ENCODE results near the gene BEND7. TPM values are rescaled to one million over a fixed set of nuclear protein-coding genes. Genes with fewer than 3 reads are reported as not detected.

The BEND7 gene
- total RNA-seq, 2 experiments from 2014 or later = not detected

DNA sequence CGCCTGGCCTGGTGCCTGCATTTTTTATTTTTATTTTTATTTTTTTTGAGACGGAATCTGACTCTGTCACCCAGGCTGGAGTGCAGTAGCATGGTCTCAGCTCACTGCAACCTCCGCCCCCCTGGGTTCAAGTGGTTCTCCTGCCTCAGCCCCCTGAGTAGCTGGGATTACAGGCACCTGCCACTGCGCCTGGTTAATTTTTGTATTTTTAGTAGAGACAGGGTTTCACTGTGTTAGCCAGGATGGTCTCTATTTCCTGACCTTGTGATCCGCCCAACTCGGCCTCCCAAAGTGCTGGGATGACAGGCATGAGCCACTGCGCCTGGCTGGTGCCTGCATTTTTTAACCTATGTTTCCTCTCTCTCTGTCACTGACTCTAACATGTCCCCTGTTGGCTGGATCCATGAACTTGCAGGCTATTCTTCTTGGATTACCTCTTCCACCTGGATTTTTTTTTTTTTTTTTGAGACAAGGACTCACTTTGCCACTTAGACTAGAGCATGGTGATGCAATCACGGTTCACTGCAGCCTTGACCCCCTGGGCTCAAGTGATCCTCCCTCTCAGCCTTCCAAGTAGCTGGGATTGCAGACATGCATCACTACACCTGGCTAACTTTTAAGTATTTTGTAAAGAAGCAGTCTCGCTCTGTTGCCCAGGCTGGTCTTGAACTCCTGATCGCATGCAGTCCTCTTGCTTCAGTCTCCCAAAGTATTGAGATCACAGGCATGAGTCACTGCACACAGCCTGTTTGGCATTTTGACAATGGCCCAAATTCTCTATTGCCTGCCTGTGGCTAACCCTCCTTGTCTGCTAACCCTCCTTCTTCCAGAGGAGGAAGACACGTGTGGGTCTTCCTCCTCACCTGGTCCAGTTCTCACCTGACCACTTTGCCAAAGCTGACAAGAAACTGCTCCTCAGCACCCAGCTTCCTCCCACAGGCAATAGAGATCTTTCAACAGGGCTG, 34.9 kb upstream of the BEND7 start:
- no peaks in the 10 kb centered on the region for H3K36me3 Mint-ChIP-seq (ENCODE audit: low read depth)
- no peaks in the 10 kb centered on the region for H3K9me3 Mint-ChIP-seq
- no peak overlapping the region for H3K4me3 Mint-ChIP-seq
- no peak for ATAC-seq
- TF ChIP-seq CTCF (IDR thresholded peaks at IDR 0.05) = no peak
- ChIA-PET CTCF (interaction anchor here (0.7 to 1.1 kb wide), 2 partner anchors 92 to 180 kb away, joined by 3 read pairs; no protein-coding TSS in a partner anchor), POLR2A (no interaction called here)
- no peak overlapping the region for H3K27ac Mint-ChIP-seq
- no peak for DNase-seq
- H3K27me3 Mint-ChIP-seq = peaks cover 6% of the 10 kb centered on the region
- intact Hi-C loops (cut with micrococcal nuclease) = no loop called here
- H3K4me1 Mint-ChIP-seq (ENCODE audit: low read depth) = no peaks in the 10 kb centered on the region

DNA sequence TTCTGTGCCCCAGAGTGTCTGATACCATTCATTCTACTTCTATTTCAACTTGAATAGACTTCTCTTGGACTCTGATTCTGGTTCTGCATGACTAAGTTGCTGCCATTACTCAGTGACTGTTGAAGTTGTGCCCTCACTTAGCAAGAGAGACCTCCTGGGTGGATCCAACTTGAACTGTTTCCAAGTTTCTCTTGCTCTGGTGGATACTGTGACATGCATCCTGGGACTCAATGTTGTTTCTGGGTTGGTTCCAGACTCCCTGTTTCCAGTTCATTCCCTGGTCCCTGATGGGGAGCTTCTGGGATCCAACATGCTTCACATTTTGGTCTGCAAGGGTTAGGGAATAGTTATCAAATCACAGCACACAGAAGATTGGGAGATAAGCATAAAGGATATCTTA, 31.8 kb upstream of the BEND7 start:
- no peak for TF ChIP-seq CTCF (IDR thresholded peaks at IDR 0.05)
- H3K27ac Mint-ChIP-seq = no peak overlapping the region
- intact Hi-C loops (cut with micrococcal nuclease) = no loop called here
- DNase-seq (no peak), ATAC-seq (no peak)
- ChIA-PET POLR2A (no interaction called here), CTCF (no interaction called here)
- no peak overlapping the region for H3K4me3 Mint-ChIP-seq
- H3K27me3 Mint-ChIP-seq = peaks cover 3% of the 10 kb centered on the region
- H3K4me1 Mint-ChIP-seq (ENCODE audit: low read depth) = peaks cover 3% of the 10 kb centered on the region
- H3K9me3 Mint-ChIP-seq = no peaks in the 10 kb centered on the region
- no peaks in the 10 kb centered on the region for H3K36me3 Mint-ChIP-seq (ENCODE audit: low read depth)

DNA sequence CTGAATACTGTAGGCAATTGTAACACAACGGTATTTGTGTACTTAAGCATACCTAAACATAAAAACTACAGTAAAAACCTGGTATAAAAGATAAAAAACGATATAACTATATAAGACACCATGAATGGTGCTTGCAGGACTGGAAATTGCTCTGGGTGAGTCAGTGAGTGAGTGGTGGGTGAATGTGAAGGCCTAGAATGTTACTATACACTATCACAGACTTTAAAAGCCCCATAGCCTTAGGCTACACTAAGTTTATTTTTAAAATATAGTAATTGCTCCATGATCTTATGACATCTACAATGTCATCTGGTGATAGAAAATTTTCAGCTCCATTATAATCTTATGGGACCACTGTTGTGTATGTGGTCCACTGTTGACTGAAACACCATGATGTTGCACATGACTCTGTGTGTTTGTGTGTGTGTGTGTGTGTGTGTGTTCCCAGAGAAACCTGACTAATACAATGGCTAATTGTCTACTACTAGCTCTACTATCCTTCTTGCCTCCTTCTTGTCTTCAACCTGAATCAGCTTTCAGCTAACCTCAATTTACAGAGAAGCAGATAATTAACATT, 30.4 kb upstream of the BEND7 start:
- peaks cover 3% of the 10 kb centered on the region for H3K4me1 Mint-ChIP-seq (ENCODE audit: low read depth)
- H3K36me3 Mint-ChIP-seq (ENCODE audit: low read depth) = no peaks in the 10 kb centered on the region
- ChIA-PET POLR2A (no interaction called here), CTCF (interaction anchor here (0.9 kb wide), 1 partner anchor 27 kb away, joined by 3 read pairs; no protein-coding TSS in a partner anchor)
- peaks cover 7% of the 10 kb centered on the region for H3K27me3 Mint-ChIP-seq
- no peak for ATAC-seq
- TF ChIP-seq CTCF (IDR thresholded peaks at IDR 0.05) = no peak
- intact Hi-C loops (cut with micrococcal nuclease) = no loop called here
- no peak overlapping the region for H3K27ac Mint-ChIP-seq
- no peak for DNase-seq
- H3K4me3 Mint-ChIP-seq = no peak overlapping the region
- H3K9me3 Mint-ChIP-seq = no peaks in the 10 kb centered on the region

DNA sequence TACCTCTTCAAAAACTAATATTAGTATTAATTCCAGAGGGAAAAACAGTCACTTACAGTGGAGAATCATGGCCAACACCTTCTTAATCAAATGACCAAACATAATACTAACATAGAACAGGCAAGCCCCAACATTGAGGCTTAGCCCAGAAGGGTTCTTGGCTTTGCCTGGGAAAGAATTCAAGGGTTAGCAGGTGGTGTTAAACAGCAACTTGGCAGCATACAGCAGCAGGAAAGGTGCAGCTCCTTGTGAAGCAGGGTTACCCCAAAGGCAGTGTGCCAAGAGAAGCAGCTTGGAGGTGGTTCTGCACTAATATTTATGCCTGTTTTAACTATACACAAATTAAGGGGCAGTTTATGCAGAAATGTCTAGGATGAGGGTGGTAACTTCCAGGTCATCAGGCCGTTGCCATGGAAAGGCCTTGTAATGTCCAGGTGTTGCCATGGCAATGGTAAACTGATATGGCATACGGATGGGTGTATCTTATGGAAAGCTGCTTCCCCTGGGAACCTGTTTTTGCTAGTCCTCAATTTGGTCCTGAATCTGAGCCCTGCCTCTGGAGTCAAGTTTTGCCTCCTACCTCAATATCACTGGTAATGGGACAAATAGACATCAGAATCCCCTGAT, 27.2 kb upstream of the BEND7 start:
- CTCF ChIA-PET = no interaction called here

More for the DNA sequence above, 27.2 kb upstream of the BEND7 start:
- no peak overlapping the region for H3K4me3 Mint-ChIP-seq
- no peak for TF ChIP-seq CTCF (IDR thresholded peaks at IDR 0.05)
- no peak overlapping the region for H3K27ac Mint-ChIP-seq
- H3K9me3 Mint-ChIP-seq = peaks cover 4% of the 10 kb centered on the region
- POLR2A ChIA-PET = interaction anchor here (0.6 kb wide), 1 partner anchor 284 kb away, joined by 3 read pairs; no protein-coding TSS in a partner anchor
- H3K27me3 Mint-ChIP-seq = peaks cover 12% of the 10 kb centered on the region
- no peaks in the 10 kb centered on the region for H3K36me3 Mint-ChIP-seq (ENCODE audit: low read depth)
- DNase-seq = no peak
- intact Hi-C loops (cut with micrococcal nuclease) = no loop called here
- no peak for ATAC-seq
- peaks cover 3% of the 10 kb centered on the region for H3K4me1 Mint-ChIP-seq (ENCODE audit: low read depth)

Measured in activated CD8-positive, alpha-beta T cell treated with anti-CD3 and anti-CD28 coated beads for 36 hours (primary cell).